Neural cell (in vitro differentiated cells): ENCODE results near the gene TMX1. TPM values are rescaled to one million over a fixed set of nuclear protein-coding genes. Genes with fewer than 3 reads are reported as not detected.

Experiments used
- H2AFZ ChIP-seq: fragments of 200-600, 300-800 bp; sonication (generic), shearing (Covaris generic); 2 replicates; pipeline ENCODE4 v1.6.0; 2014; ENCODE audit warnings: low read depth, mild to moderate bottlenecking, antibody characterized with exemption, low read length, moderate library complexity
- H3F3A ChIP-seq: fragments of 200-600 bp; shearing (Covaris generic); 2 replicates; pipeline ENCODE4 v1.6.1; 2016; ENCODE audit warnings: mild to moderate bottlenecking, moderate library complexity, mixed read lengths, antibody characterized with exemption, low read length; ENCODE audit not compliant: insufficient read depth, poor library complexity, severe bottlenecking
- H3K27ac ChIP-seq: fragments of 200-600, 300-800 bp; sonication (generic), shearing (Covaris generic); 2 replicates; pipeline ENCODE4 v1.5.1; 2014; ENCODE audit warnings: mild to moderate bottlenecking, low read length, moderate library complexity
- H3K27me3 ChIP-seq: fragments of 300-800, 200-600 bp; sonication (generic), shearing (Covaris generic); 2 replicates; pipeline ENCODE4 v1.6.0; 2014; ENCODE audit warnings: mild to moderate bottlenecking, low read depth, low read length, moderate library complexity; ENCODE audit not compliant: insufficient read depth
- H3K36me3 ChIP-seq: fragments of 300-800, 200-600 bp; sonication (generic), shearing (Covaris generic); 2 replicates; pipeline ENCODE4 v1.5.1; 2014; ENCODE audit warnings: mild to moderate bottlenecking, antibody characterized with exemption, low read length, moderate library complexity; ENCODE audit not compliant: insufficient read depth
- H3K4me2 ChIP-seq: fragments of 300-800, 200-600 bp; sonication (generic), shearing (Covaris generic); 2 replicates; pipeline ENCODE4 v1.6.0; 2014; ENCODE audit warnings: mild to moderate bottlenecking, low read length
- H3K4me3 ChIP-seq: fragments of 300-800, 200-600 bp; sonication (generic), shearing (Covaris generic); 2 replicates; pipeline ENCODE4 v1.5.1; 2014; ENCODE audit warnings: mild to moderate bottlenecking, low read length, moderate library complexity
- H3K79me2 ChIP-seq: fragments of 200-600 bp; shearing (Covaris generic); replicated peaks from 2 replicates; pipeline ENCODE4 v1.6.0; 2014; ENCODE audit warnings: mild to moderate bottlenecking, low read length, moderate library complexity; ENCODE audit not compliant: insufficient read depth
- H3K9ac ChIP-seq: fragments of 300-800, 200-600 bp; sonication (generic), shearing (Covaris generic); 2 replicates; pipeline ENCODE4 v1.6.1; 2016; ENCODE audit warnings: mild to moderate bottlenecking, low read length, mixed read lengths
- H3K9me2 ChIP-seq: fragments of 200-600 bp; shearing (Covaris generic); 2 replicates; pipeline ENCODE4 v1.6.1; 2016; ENCODE audit warnings: mild to moderate bottlenecking, low read length, mixed read lengths; ENCODE audit not compliant: insufficient read depth
- H3K9me3 ChIP-seq: fragments of 200-600, 300-800 bp; sonication (generic), shearing (Covaris generic); 2 replicates; pipeline ENCODE4 v1.6.1; 2016; ENCODE audit warnings: mild to moderate bottlenecking, mixed run types, low read length, moderate library complexity, mixed read lengths
- H4K20me1 ChIP-seq: fragments of 200-600 bp; shearing (Covaris generic); 2 replicates; pipeline ENCODE4 v1.6.1; 2016; ENCODE audit warnings: mild to moderate bottlenecking, mixed run types; ENCODE audit not compliant: insufficient read depth
- CTCF ChIP-seq: fragments of 450-650 bp; IDR thresholded peaks from 2 replicates; pipeline ENCODE4 v1.5.1; 2014; ENCODE audit warnings: antibody characterized with exemption, mild to moderate bottlenecking, moderate library complexity; ENCODE audit not compliant: poor library complexity, severe bottlenecking
- EP300 ChIP-seq: fragments of 450-650 bp; conservative IDR thresholded peaks from 2 replicates; pipeline ENCODE4 v1.6.1; 2014; ENCODE audit warnings: antibody characterized with exemption, mild to moderate bottlenecking, moderate library complexity; ENCODE audit not compliant: poor library complexity, severe bottlenecking
- EZH2 ChIP-seq: fragments of 200-600, 300-800 bp; shearing (Covaris generic), sonication (generic); IDR thresholded peaks from 2 replicates; pipeline ENCODE4 v1.6.1; 2014; ENCODE audit warnings: antibody characterized with exemption, low read length, borderline replicate concordance, mild to moderate bottlenecking; ENCODE audit not compliant: insufficient read depth, poor library complexity, severe bottlenecking
- MXI1 ChIP-seq: fragments of 450-650 bp; conservative IDR thresholded peaks from 2 replicates; pipeline ENCODE4 v1.6.1; 2014; ENCODE audit warnings: antibody characterized with exemption, mild to moderate bottlenecking; ENCODE audit not compliant: poor library complexity, severe bottlenecking
- POLR2AphosphoS5 ChIP-seq: IDR thresholded peaks from 2 replicates; pipeline ENCODE4 v1.6.1; 2012
- RAD21 ChIP-seq: fragments of 450-650 bp; conservative IDR thresholded peaks from 2 replicates; pipeline ENCODE4 v1.6.1; 2014; ENCODE audit warnings: antibody characterized with exemption, mild to moderate bottlenecking, moderate library complexity
- SMC3 ChIP-seq: fragments of 450-650 bp; conservative IDR thresholded peaks from 2 replicates; pipeline ENCODE4 v1.6.1; 2014; ENCODE audit warnings: antibody characterized with exemption, mild to moderate bottlenecking, moderate library complexity; ENCODE audit not compliant: poor library complexity
- polyA plus RNA-seq: library from polyadenylated mRNA; depleted of rRNA; stranded (reverse); fragments of >200 nt; gene quantifications from 2 replicates; pipeline ENCODE4 v1.2.3, GENCODE V29; 2014
- TF ChIP-seq, protein P1 (sequence below): IDR thresholded peaks from 2 replicates; pipeline ENCODE4 v1.6.1; 2012; ENCODE audit warnings: borderline replicate concordance

The TMX1 gene
- polyA plus RNA-seq, 1 donor from 2014 or later: 25.3 TPM

DNA sequence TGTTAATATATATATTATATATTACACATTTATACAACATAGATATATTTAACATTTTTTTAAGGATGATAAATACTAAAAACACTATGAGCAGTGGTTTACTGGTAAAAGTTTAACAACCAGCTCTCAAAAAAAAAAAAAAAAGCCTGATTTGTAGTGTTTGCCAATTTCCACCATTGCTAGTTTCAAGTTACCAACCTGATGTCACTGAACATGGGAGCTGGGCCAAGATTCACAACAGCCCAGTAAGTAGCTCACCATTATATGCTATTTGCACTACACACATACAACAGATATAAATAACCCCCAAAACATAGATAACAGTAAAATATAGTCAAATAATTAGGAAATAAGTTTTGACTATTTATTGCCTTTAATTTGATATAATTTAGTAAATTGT, 28.9 kb upstream of the TMX1 start:
- Histone ChIP-seq H3F3A (no peaks in the 10 kb centered on the region), H3K4me3 (no peak overlapping the region), H3K4me2 (no peak overlapping the region), H3K79me2 (no peaks in the 10 kb centered on the region), H2AFZ (no peak overlapping the region), H3K9me3 (no peaks in the 10 kb centered on the region), H3K9ac (no peak overlapping the region), H3K36me3 (no peaks in the 10 kb centered on the region), H3K27me3 (no peaks in the 10 kb centered on the region), H3K9me2 (no peaks in the 10 kb centered on the region), H3K27ac (no peak overlapping the region), H4K20me1 (no peaks in the 10 kb centered on the region)
- no peak for TF ChIP-seq EZH2
- TF ChIP-seq CTCF: no peak
- TF ChIP-seq POLR2AphosphoS5: no peak
- no peak for TF ChIP-seq RAD21
- TF ChIP-seq, protein P1, sequence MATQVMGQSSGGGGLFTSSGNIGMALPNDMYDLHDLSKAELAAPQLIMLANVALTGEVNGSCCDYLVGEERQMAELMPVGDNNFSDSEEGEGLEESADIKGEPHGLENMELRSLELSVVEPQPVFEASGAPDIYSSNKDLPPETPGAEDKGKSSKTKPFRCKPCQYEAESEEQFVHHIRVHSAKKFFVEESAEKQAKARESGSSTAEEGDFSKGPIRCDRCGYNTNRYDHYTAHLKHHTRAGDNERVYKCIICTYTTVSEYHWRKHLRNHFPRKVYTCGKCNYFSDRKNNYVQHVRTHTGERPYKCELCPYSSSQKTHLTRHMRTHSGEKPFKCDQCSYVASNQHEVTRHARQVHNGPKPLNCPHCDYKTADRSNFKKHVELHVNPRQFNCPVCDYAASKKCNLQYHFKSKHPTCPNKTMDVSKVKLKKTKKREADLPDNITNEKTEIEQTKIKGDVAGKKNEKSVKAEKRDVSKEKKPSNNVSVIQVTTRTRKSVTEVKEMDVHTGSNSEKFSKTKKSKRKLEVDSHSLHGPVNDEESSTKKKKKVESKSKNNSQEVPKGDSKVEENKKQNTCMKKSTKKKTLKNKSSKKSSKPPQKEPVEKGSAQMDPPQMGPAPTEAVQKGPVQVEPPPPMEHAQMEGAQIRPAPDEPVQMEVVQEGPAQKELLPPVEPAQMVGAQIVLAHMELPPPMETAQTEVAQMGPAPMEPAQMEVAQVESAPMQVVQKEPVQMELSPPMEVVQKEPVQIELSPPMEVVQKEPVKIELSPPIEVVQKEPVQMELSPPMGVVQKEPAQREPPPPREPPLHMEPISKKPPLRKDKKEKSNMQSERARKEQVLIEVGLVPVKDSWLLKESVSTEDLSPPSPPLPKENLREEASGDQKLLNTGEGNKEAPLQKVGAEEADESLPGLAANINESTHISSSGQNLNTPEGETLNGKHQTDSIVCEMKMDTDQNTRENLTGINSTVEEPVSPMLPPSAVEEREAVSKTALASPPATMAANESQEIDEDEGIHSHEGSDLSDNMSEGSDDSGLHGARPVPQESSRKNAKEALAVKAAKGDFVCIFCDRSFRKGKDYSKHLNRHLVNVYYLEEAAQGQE: no peak
- no peak for TF ChIP-seq MXI1
- TF ChIP-seq SMC3: no peak

GRCh38 chr14:51216602-51217001, 23.4 kb upstream of the TMX1 start:
- no peaks in the 10 kb centered on the region for H3K79me2 ChIP-seq
- no peaks in the 10 kb centered on the region for H3F3A ChIP-seq
- no peak overlapping the region for H3K9ac ChIP-seq
- no peaks in the 10 kb centered on the region for H3K9me3 ChIP-seq
- no peak overlapping the region for H2AFZ ChIP-seq
- no peaks in the 10 kb centered on the region for H4K20me1 ChIP-seq
- TF ChIP-seq EP300: no peak
- TF ChIP-seq RAD21: peak; percentile 24
- TF ChIP-seq CTCF: no peak
- TF ChIP-seq SMC3: no peak
- TF ChIP-seq EZH2: no peak
- TF ChIP-seq, protein P1: no peak
- TF ChIP-seq POLR2AphosphoS5: no peak
- no peak overlapping the region for H3K4me3 ChIP-seq
- no peaks in the 10 kb centered on the region for H3K36me3 ChIP-seq
- no peak overlapping the region for H3K27ac ChIP-seq
- H3K9me2 ChIP-seq: no peaks in the 10 kb centered on the region
- no peak overlapping the region for H3K4me2 ChIP-seq
- no peaks in the 10 kb centered on the region for H3K27me3 ChIP-seq
